ENCODE data around the gene CPE. TPM values are rescaled to one million over a fixed set of nuclear protein-coding genes. Genes with fewer than 3 reads are reported as not detected.

Gene CPE
- total RNA-seq, result 10 to 100 TPM in 5 of 6 donors, 1 to 10 TPM in 1; 4.2 to 53.7 (median 23.3) TPM

GRCh38 chr4:165378745-165379677 is at the start of gene CPE:
Gene CPE, plus strand, starts transcription at chr4:165379008. Its CDS starts 214 bp downstream, at chr4:165379222.
- no peaks in the 10 kb centered on the region for H3K36me3 ChIP-seq
- no peaks in the 10 kb centered on the region for H3K9me3 ChIP-seq
- peaks cover 0 to 13% (median 8%) of the 10 kb centered on the region in 4 donors for H3K4me1 ChIP-seq
- H3K27ac ChIP-seq, result peak within 1 kb of the TSS in 3 of 4 donors; percentile 14 to 75 (median 67)
- H3K4me3 ChIP-seq, result peak within 1 kb of the TSS; percentile 19 to 65 (median 52)
- TF ChIP-seq EP300 (IDR thresholded peaks at IDR 0.05), result no peak
- TF ChIP-seq POLR2AphosphoS5 (IDR thresholded peaks at IDR 0.05), result peak in 1 of 2 donors; percentile 38
- TF ChIP-seq POLR2A (IDR thresholded peaks at IDR 0.05), result peak in 2 of 4 donors; percentile 29 to 66
- peak; percentile 38 to 83 (median 62) for TF ChIP-seq CTCF (IDR thresholded peaks at IDR 0.05)
- WGBS, 2 donors, result 5 to 12% methylated on average over 5 to 61 of the region's 82 CpGs
- H3K27me3 ChIP-seq, result peaks cover 0 to 14% (median 6%) of the 10 kb centered on the region in 4 donors
- DNase-seq (peak; percentile 79 to 92), ATAC-seq (ENCODE audit: low FRiP score in 2 of 2) (peak; percentile 94 to 97)

- peak overlapping the region in 3 of 4 donors; percentile 77 to 99 (median 82) for H3K4me3 ChIP-seq
- no peak for DNase-seq
- H3K9me3 ChIP-seq, result no peaks in the 10 kb centered on the region
- peak overlapping the region in 1 of 4 donors; percentile 50 for H3K27ac ChIP-seq
- H3K4me1 ChIP-seq, result peaks cover 18 to 30% (median 26%) of the 10 kb centered on the region in 4 donors
- TF ChIP-seq CTCF (IDR thresholded peaks at IDR 0.05), result no peak
- no peak for TF ChIP-seq POLR2AphosphoS5 (IDR thresholded peaks at IDR 0.05)
- no peak for TF ChIP-seq POLR2A (IDR thresholded peaks at IDR 0.05)
- TF ChIP-seq EP300 (IDR thresholded peaks at IDR 0.05), result no peak
- WGBS, 2 donors, result 83 to 88% methylated on average over 2 of the region's 2 CpGs
- ATAC-seq (ENCODE audit: low FRiP score in 2 of 2), result no peak
- H3K27me3 ChIP-seq, result no peaks in the 10 kb centered on the region
- H3K36me3 ChIP-seq, result peaks cover 0 to 26% (median 3%) of the 10 kb centered on the region in 4 donors
These were observed 48.7 kb upstream of the CPE start for GRCh38 chr4:165330071-165330470.

- H3K9me3 ChIP-seq, result no peaks in the 10 kb centered on the region
- ATAC-seq (ENCODE audit: low FRiP score in 2 of 2), result no peak
- peak overlapping the region in 3 of 4 donors; percentile 5 to 99 (median 77) for H3K4me3 ChIP-seq
- WGBS, 2 donors, result 73 to 89% methylated on average over 5 of the region's 5 CpGs
- TF ChIP-seq EP300 (IDR thresholded peaks at IDR 0.05) (no peak), POLR2AphosphoS5 (IDR thresholded peaks at IDR 0.05) (no peak), CTCF (IDR thresholded peaks at IDR 0.05) (no peak), POLR2A (IDR thresholded peaks at IDR 0.05) (no peak)
- H3K36me3 ChIP-seq, result peaks cover 0 to 32% (median 3%) of the 10 kb centered on the region in 4 donors
- DNase-seq, result no peak
- H3K27ac ChIP-seq, result no peak overlapping the region
- no peaks in the 10 kb centered on the region for H3K27me3 ChIP-seq
- H3K4me1 ChIP-seq, result peaks cover 18 to 34% (median 25%) of the 10 kb centered on the region in 4 donors
These were observed 48.1 kb upstream of the CPE start for GRCh38 chr4:165330666-165331065.

- H3K4me3 ChIP-seq, result peak overlapping the region in 2 of 4 donors; percentile 15 to 99
- DNase-seq (no peak), ATAC-seq (ENCODE audit: low FRiP score in 2 of 2) (no peak)
- TF ChIP-seq CTCF (IDR thresholded peaks at IDR 0.05) (no peak), EP300 (IDR thresholded peaks at IDR 0.05) (no peak), POLR2AphosphoS5 (IDR thresholded peaks at IDR 0.05) (no peak), POLR2A (IDR thresholded peaks at IDR 0.05) (no peak)
- 64 to 80% methylated on average over 1 of the region's 1 CpG for WGBS, 2 donors
- H3K9me3 ChIP-seq, result no peaks in the 10 kb centered on the region
- peaks cover 12 to 31% (median 20%) of the 10 kb centered on the region in 4 donors for H3K4me1 ChIP-seq
- peaks cover 0 to 35% (median 3%) of the 10 kb centered on the region in 4 donors for H3K36me3 ChIP-seq
- no peaks in the 10 kb centered on the region for H3K27me3 ChIP-seq
- no peak overlapping the region for H3K27ac ChIP-seq
These were observed 47.4 kb upstream of the CPE start for GRCh38 chr4:165331359-165331758.
